H9 (cell line): ENCODE data around the gene SERF2. TPM values are rescaled to one million over a fixed set of nuclear protein-coding genes. Genes with fewer than 3 reads are reported as not detected.
"Not testable (repeated sequence)": the region's sequence is repeated elsewhere in the genome, so short reads cannot be mapped to it uniquely, and the experiment has no call there.

Experiments
- DNase-seq: peaks from one replicate; pipeline ENCODE4 v3.0.0-alpha.2; 2017
- H2AFZ ChIP-seq: one replicate; pipeline ENCODE4 v1.6.1; 2013; ENCODE audit warnings: mild to moderate bottlenecking, low read length, control low read depth, moderate library complexity
- H2AK5ac ChIP-seq: 2 replicates; pipeline ENCODE4 v1.6.1; 2013; ENCODE audit warnings: low read length, control low read depth, mixed read lengths; ENCODE audit not compliant: insufficient read length
- H2BK120ac ChIP-seq: one replicate; pipeline ENCODE4 v1.6.1; 2013; ENCODE audit warnings: low read depth, mild to moderate bottlenecking, low read length, control low read depth, inconsistent platforms; ENCODE audit not compliant: poor library complexity, severe bottlenecking
- H2BK12ac ChIP-seq: 2 replicates; pipeline ENCODE4 v1.6.1; 2013; ENCODE audit warnings: low read length, control low read depth, mixed read lengths, low read depth; ENCODE audit not compliant: insufficient read length
- H2BK15ac ChIP-seq: 2 replicates; pipeline ENCODE4 v1.6.1; 2013; ENCODE audit warnings: low read depth, low read length, control low read depth
- H2BK20ac ChIP-seq: one replicate; pipeline ENCODE4 v1.6.1; 2013; ENCODE audit warnings: low read depth, mild to moderate bottlenecking, low read length, control low read depth, inconsistent platforms; ENCODE audit not compliant: poor library complexity, severe bottlenecking
- H2BK5ac ChIP-seq: 2 replicates; pipeline ENCODE4 v1.6.1; 2013; ENCODE audit warnings: low read length, control low read depth, mixed read lengths; ENCODE audit not compliant: insufficient read length
- H3K14ac ChIP-seq: 2 replicates; pipeline ENCODE4 v1.6.1; 2013; ENCODE audit warnings: low read length, control low read depth; ENCODE audit not compliant: insufficient read depth
- H3K18ac ChIP-seq: 2 replicates; pipeline ENCODE4 v1.6.1; 2013; ENCODE audit warnings: low read depth, mild to moderate bottlenecking, mixed read lengths, low read length, control low read depth; ENCODE audit not compliant: insufficient read length
- H3K23ac ChIP-seq: 2 replicates; pipeline ENCODE4 v1.6.1; 2013; ENCODE audit warnings: low read length, control low read depth, mixed read lengths, low read depth; ENCODE audit not compliant: insufficient read length
- H3K23me2 ChIP-seq: 2 replicates; pipeline ENCODE4 v1.6.1; 2013; ENCODE audit warnings: low read depth, mild to moderate bottlenecking, mixed read lengths, low read length, control low read depth; ENCODE audit not compliant: insufficient read length, poor library complexity, severe bottlenecking
- H3K27ac ChIP-seq: 2 replicates; pipeline ENCODE4 v1.5.1; 2013; ENCODE audit warnings: low read length, control low read depth, mixed read lengths, low read depth; ENCODE audit not compliant: insufficient read length
- H3K27me3 ChIP-seq: 2 replicates; pipeline ENCODE4 v1.6.1; 2013; ENCODE audit warnings: low read length, control low read depth, inconsistent platforms; ENCODE audit not compliant: insufficient read depth
- H3K4ac ChIP-seq: 2 replicates; pipeline ENCODE4 v1.6.1; 2013; ENCODE audit warnings: low read depth, mild to moderate bottlenecking, control low read depth, inconsistent platforms, low read length, moderate library complexity
- H3K4me1 ChIP-seq: 2 replicates; pipeline ENCODE4 v1.6.1; 2013; ENCODE audit warnings: low read length, control low read depth, inconsistent platforms; ENCODE audit not compliant: insufficient read depth
- H3K4me2 ChIP-seq: 2 replicates; pipeline ENCODE4 v1.6.1; 2013; ENCODE audit warnings: low read length, control low read depth, mixed read lengths; ENCODE audit not compliant: insufficient read length, insufficient read depth
- H3K56ac ChIP-seq: 2 replicates; pipeline ENCODE4 v1.6.1; 2013; ENCODE audit warnings: low read depth, mild to moderate bottlenecking, mixed read lengths, low read length, control low read depth; ENCODE audit not compliant: insufficient read length
- H3K79me1 ChIP-seq: 2 replicates; pipeline ENCODE4 v1.6.1; 2013; ENCODE audit warnings: low read depth, mild to moderate bottlenecking, moderate library complexity, low read length, control low read depth, inconsistent platforms; ENCODE audit not compliant: insufficient read depth, poor library complexity, severe bottlenecking
- H3K79me2 ChIP-seq: 2 replicates; pipeline ENCODE4 v1.6.1; 2013; ENCODE audit warnings: low read length, control low read depth, inconsistent platforms; ENCODE audit not compliant: insufficient read depth
- H3K9ac ChIP-seq: 2 replicates; pipeline ENCODE4 v1.6.1; 2013; ENCODE audit warnings: low read length, control low read depth, mixed read lengths; ENCODE audit not compliant: insufficient read length; ENCODE audit errors: extremely low read depth
- H3K9me3 ChIP-seq: one replicate; pipeline ENCODE4 v1.6.1; 2013; ENCODE audit warnings: low read depth, low read length, inconsistent platforms; ENCODE audit not compliant: control insufficient read depth
- H3T11ph ChIP-seq: one replicate; pipeline ENCODE4 v1.6.1; 2013; ENCODE audit warnings: mild to moderate bottlenecking, low read length, control low read depth, inconsistent platforms
- H4K20me1 ChIP-seq: one replicate; pipeline ENCODE4 v1.6.1; 2013; ENCODE audit not compliant: control insufficient read depth, insufficient read length, insufficient read depth
- H4K5ac ChIP-seq: 2 replicates; pipeline ENCODE4 v1.6.1; 2013; ENCODE audit warnings: low read depth, mild to moderate bottlenecking, mixed read lengths, low read length, control low read depth; ENCODE audit not compliant: insufficient read length
- H4K8ac ChIP-seq: replicated peaks from 2 replicates; pipeline ENCODE4 v1.6.1; 2013; ENCODE audit warnings: low read length, control low read depth, mixed read lengths, low read depth; ENCODE audit not compliant: insufficient read length
- H4K91ac ChIP-seq: 2 replicates; pipeline ENCODE4 v1.6.1; 2013; ENCODE audit warnings: low read depth, mild to moderate bottlenecking, moderate library complexity, mixed read lengths, low read length, control low read depth; ENCODE audit not compliant: insufficient read length
- H3K27ac Mint-ChIP-seq, 3 experiments: 2 replicates in 2 of 3; 3 replicates in 1 of 3; pipeline ENCODE4 v1.8.0; 2020 to 2021; ENCODE audit warnings: mixed read lengths in 3 of 3, mild to moderate bottlenecking in 1 of 3, moderate library complexity in 1 of 3
- H3K27me3 Mint-ChIP-seq: 2 replicates; pipeline ENCODE4 v1.8.0; 2021; ENCODE audit warnings: low read depth, mild to moderate bottlenecking, moderate library complexity, mixed read lengths
- H3K36me3 Mint-ChIP-seq, 3 experiments: 2 replicates in 2 of 3; 3 replicates in 1 of 3; pipeline ENCODE4 v1.8.0; 2020 to 2021; ENCODE audit warnings: low read depth in 3 of 3, mixed read lengths in 3 of 3; ENCODE audit not compliant: insufficient read depth in 1 of 3
- H3K4me1 Mint-ChIP-seq, 2 experiments: 2 replicates each; pipeline ENCODE4 v1.8.0; 2020; ENCODE audit warnings: mixed read lengths in 2 of 2
- H3K4me3 Mint-ChIP-seq, 2 experiments: 2 replicates in 1 of 2; 3 replicates in 1 of 2; pipeline ENCODE4 v1.8.0; 2020 to 2021; ENCODE audit warnings: mild to moderate bottlenecking in 2 of 2, mixed read lengths in 2 of 2, moderate library complexity in 1 of 2
- H3K9me3 Mint-ChIP-seq, 2 experiments: 2 replicates in 1 of 2; 3 replicates in 1 of 2; pipeline ENCODE4 v1.8.0; 2020; ENCODE audit warnings: mild to moderate bottlenecking in 2 of 2, mixed read lengths in 2 of 2, moderate library complexity in 1 of 2
- CTCF ChIP-seq: fragments of 200-600 bp; sonication (generic); conservative IDR thresholded peaks from 3 replicates; pipeline ENCODE4 v1.8.0; 2021; ENCODE audit warnings: antibody characterized with exemption, mild to moderate bottlenecking
- WGBS: extraction: QIAGEN DNeasy Blood & Tissue Kit; methylation state at CpG from one replicate; pipeline ENCODE4 v1.1.7; 2013; ENCODE audit warnings: missing lambda C conversion rate, low lambda C conversion rate, mixed read lengths; ENCODE audit not compliant: insufficient read length; ENCODE audit errors: extremely low coverage; 5-methylcytosine and 5-hydroxymethylcytosine counted together
- total RNA-seq: library from RNA; stranded (reverse); gene quantifications from 2 replicates; pipeline ENCODE4 v1.2.1, GENCODE V29; 2021

Gene SERF2
- total RNA-seq, 1 experiment from 2014 or later = 819 TPM

GRCh38 chr15:43808960-43809678 lies 17.0 kb downstream of the SERF2 start:
- no peak overlapping the region for H3K56ac ChIP-seq
- WGBS = no CpG with 5 or more reads among the region's 6 CpGs
- no peak overlapping the region for H3K9ac ChIP-seq
- no peak overlapping the region for H3T11ph ChIP-seq
- Mint-ChIP-seq H3K27me3 (no peaks in the 10 kb centered on the region), H3K4me1 (no peaks in the 10 kb centered on the region), H3K9me3 (no peaks in the 10 kb centered on the region), H3K27ac (no peak overlapping the region; a peak in 1 of 7 replicates), H3K36me3 (peaks cover 48 to 95% (median 87%) of the 10 kb centered on the region in 3 experiments), H3K4me3 (no peak overlapping the region)
- no peak overlapping the region for H3K4me2 ChIP-seq
- no peak overlapping the region for H3K14ac ChIP-seq
- H2BK5ac ChIP-seq = no peak overlapping the region
- no peak overlapping the region for H2BK12ac ChIP-seq
- H3K27ac ChIP-seq = no peak overlapping the region
- no peak overlapping the region for H2AFZ ChIP-seq
- no peak overlapping the region for H2AK5ac ChIP-seq
- H4K8ac ChIP-seq = no peak overlapping the region
- H3K23me2 ChIP-seq = no peaks in the 10 kb centered on the region
- no peaks in the 10 kb centered on the region for H3K9me3 ChIP-seq
- H4K20me1 ChIP-seq = no peaks in the 10 kb centered on the region
- no peaks in the 10 kb centered on the region for H3K79me1 ChIP-seq
- H3K79me2 ChIP-seq = no peaks in the 10 kb centered on the region
- no peak for TF ChIP-seq CTCF
- no peak overlapping the region for H2BK120ac ChIP-seq
- no peak overlapping the region for H2BK20ac ChIP-seq
- no peak overlapping the region for H4K5ac ChIP-seq
- no peak for DNase-seq
- H3K23ac ChIP-seq = no peak overlapping the region
- no peak overlapping the region for H3K4ac ChIP-seq
- no peak overlapping the region for H2BK15ac ChIP-seq
- no peaks in the 10 kb centered on the region for H3K4me1 ChIP-seq
- H3K18ac ChIP-seq = no peak overlapping the region
- no peak overlapping the region for H4K91ac ChIP-seq
- H3K27me3 ChIP-seq = no peaks in the 10 kb centered on the region

- H3K79me1 ChIP-seq, H4K20me1 ChIP-seq, H3K79me2 ChIP-seq, H2BK20ac ChIP-seq, H4K5ac ChIP-seq, H3T11ph ChIP-seq, H3K23ac ChIP-seq, H3K56ac ChIP-seq, H3K27ac Mint-ChIP-seq, H2BK12ac ChIP-seq, H3K9me3 Mint-ChIP-seq, H2AK5ac ChIP-seq, H3K23me2 ChIP-seq, H3K18ac ChIP-seq, H3K9ac ChIP-seq, DNase-seq, H3K27ac ChIP-seq, H3K27me3 ChIP-seq, H3K4ac ChIP-seq, H3K4me1 ChIP-seq, H2BK15ac ChIP-seq, H2AFZ ChIP-seq, H3K14ac ChIP-seq, H2BK5ac ChIP-seq, H3K4me1 Mint-ChIP-seq, H4K8ac ChIP-seq, H3K27me3 Mint-ChIP-seq, H3K9me3 ChIP-seq, H3K4me2 ChIP-seq, H4K91ac ChIP-seq, H3K4me3 Mint-ChIP-seq, H2BK120ac ChIP-seq: not testable (repeated sequence)
- WGBS = no CpG with 5 or more reads among the region's 5 CpGs
- H3K36me3 Mint-ChIP-seq = peaks cover 30 to 83% (median 62%) of the 10 kb centered on the region in 3 experiments; a peak in 6 of 7 replicates
Observed at GRCh38 chr15:43815064-43815463, 22.9 kb downstream of the SERF2 start.
